ENCODE results near the gene AEBP1. TPM values are rescaled to one million over a fixed set of nuclear protein-coding genes. Genes with fewer than 3 reads are reported as not detected.

Gene AEBP1
- total RNA-seq, 2 experiments from 2014 or later: 32.6 to 38.3 TPM

GRCh38 chr7:44063894-44064651 lies 40.1 kb upstream of the AEBP1 start:
- peaks cover 15% of the 10 kb centered on the region for H3K36me3 Mint-ChIP-seq
- no peak for DNase-seq
- H3K27me3 Mint-ChIP-seq: peaks cover 5% of the 10 kb centered on the region
- H3K4me3 Mint-ChIP-seq: no peak overlapping the region
- peaks cover 34% of the 10 kb centered on the region for H3K4me1 Mint-ChIP-seq
- H3K27ac Mint-ChIP-seq: no peak overlapping the region
- no peaks in the 10 kb centered on the region for H3K9me3 Mint-ChIP-seq

- Mint-ChIP-seq H3K27me3 (peaks cover 5% of the 10 kb centered on the region), H3K27ac (no peak overlapping the region), H3K9me3 (no peaks in the 10 kb centered on the region), H3K4me1 (peaks cover 27% of the 10 kb centered on the region), H3K4me3 (no peak overlapping the region), H3K36me3 (peaks cover 13% of the 10 kb centered on the region)
- DNase-seq: no peak
These were observed 39.2 kb upstream of the AEBP1 start for GRCh38 chr7:44064791-44065430.

- DNase-seq: no peak
- Mint-ChIP-seq H3K27ac (peak within 1 kb of the TSS; percentile 59), H3K9me3 (no peaks in the 10 kb centered on the region), H3K4me3 (no peak within 1 kb of the TSS), H3K36me3 (peaks cover 11% of the 10 kb centered on the region), H3K4me1 (peaks cover 23% of the 10 kb centered on the region), H3K27me3 (peaks cover 5% of the 10 kb centered on the region)
These were observed 38.6 kb upstream of the AEBP1 start, which contains the start of gene PGAM2 for GRCh38 chr7:44065431-44066110. PGAM2 (minus strand) TSS chr7:44065567; CDS start chr7:44065529, 38 bp downstream.

GRCh38 chr7:44066111-44066460 lies 38.1 kb upstream of the AEBP1 start:
- Mint-ChIP-seq H3K9me3 (no peaks in the 10 kb centered on the region), H3K4me1 (peaks cover 25% of the 10 kb centered on the region), H3K36me3 (peaks cover 11% of the 10 kb centered on the region), H3K27me3 (peaks cover 5% of the 10 kb centered on the region), H3K4me3 (no peak overlapping the region), H3K27ac (peak overlapping the region; percentile 59)
- DNase-seq: no peak

GRCh38 chr7:44066494-44067063 lies 37.6 kb upstream of the AEBP1 start:
- H3K27me3 Mint-ChIP-seq: peaks cover 5% of the 10 kb centered on the region
- H3K4me3 Mint-ChIP-seq: no peak overlapping the region
- DNase-seq: no peak
- peaks cover 9% of the 10 kb centered on the region for H3K36me3 Mint-ChIP-seq
- H3K9me3 Mint-ChIP-seq: no peaks in the 10 kb centered on the region
- peaks cover 27% of the 10 kb centered on the region for H3K4me1 Mint-ChIP-seq
- peak overlapping the region; percentile 2 for H3K27ac Mint-ChIP-seq

GRCh38 chr7:44067064-44067951 lies 36.8 kb upstream of the AEBP1 start:
- DNase-seq: no peak
- Mint-ChIP-seq H3K4me3 (no peak overlapping the region), H3K27ac (peak overlapping the region; percentile 47), H3K27me3 (peaks cover 5% of the 10 kb centered on the region), H3K36me3 (peaks cover 11% of the 10 kb centered on the region), H3K9me3 (no peaks in the 10 kb centered on the region), H3K4me1 (peaks cover 31% of the 10 kb centered on the region)

GRCh38 chr7:44068054-44068453 lies 36.1 kb upstream of the AEBP1 start:
- H3K4me3 Mint-ChIP-seq: no peak overlapping the region
- no peaks in the 10 kb centered on the region for H3K9me3 Mint-ChIP-seq
- peaks cover 9% of the 10 kb centered on the region for H3K36me3 Mint-ChIP-seq
- H3K4me1 Mint-ChIP-seq: peaks cover 36% of the 10 kb centered on the region
- H3K27ac Mint-ChIP-seq: no peak overlapping the region
- no peak for DNase-seq
- peaks cover 5% of the 10 kb centered on the region for H3K27me3 Mint-ChIP-seq

GRCh38 chr7:44071726-44072363 lies 32.3 kb upstream of the AEBP1 start:
- Mint-ChIP-seq H3K27ac (peak overlapping the region; percentile 4), H3K4me3 (no peak overlapping the region), H3K27me3 (peaks cover 3% of the 10 kb centered on the region), H3K9me3 (no peaks in the 10 kb centered on the region), H3K36me3 (peaks cover 28% of the 10 kb centered on the region), H3K4me1 (peaks cover 26% of the 10 kb centered on the region)
- no peak for DNase-seq

GRCh38 chr7:44072364-44073231 lies 31.5 kb upstream of the AEBP1 start:
- Mint-ChIP-seq H3K4me3 (no peak overlapping the region), H3K4me1 (peaks cover 27% of the 10 kb centered on the region), H3K27ac (peak overlapping the region; percentile 4), H3K36me3 (peaks cover 30% of the 10 kb centered on the region), H3K27me3 (no peaks in the 10 kb centered on the region), H3K9me3 (no peaks in the 10 kb centered on the region)
- peak; percentile 53 for DNase-seq

GRCh38 chr7:44073664-44074348 lies 30.3 kb upstream of the AEBP1 start:
- peaks cover 34% of the 10 kb centered on the region for H3K36me3 Mint-ChIP-seq
- DNase-seq: peak; percentile 78
- no peaks in the 10 kb centered on the region for H3K9me3 Mint-ChIP-seq
- peak overlapping the region; percentile 83 for H3K27ac Mint-ChIP-seq
- no peaks in the 10 kb centered on the region for H3K27me3 Mint-ChIP-seq
- peak overlapping the region; percentile 25 for H3K4me3 Mint-ChIP-seq
- H3K4me1 Mint-ChIP-seq: peaks cover 27% of the 10 kb centered on the region

- H3K4me1 Mint-ChIP-seq: peaks cover 31% of the 10 kb centered on the region
- no peaks in the 10 kb centered on the region for H3K27me3 Mint-ChIP-seq
- H3K36me3 Mint-ChIP-seq: peaks cover 34% of the 10 kb centered on the region
- no peak for DNase-seq
- peak overlapping the region; percentile 25 for H3K4me3 Mint-ChIP-seq
- H3K27ac Mint-ChIP-seq: peak overlapping the region; percentile 83
- H3K9me3 Mint-ChIP-seq: no peaks in the 10 kb centered on the region
These were observed 29.8 kb upstream of the AEBP1 start for GRCh38 chr7:44074349-44074695.

GRCh38 chr7:44075296-44076075 lies 28.7 kb upstream of the AEBP1 start:
- peaks cover 35% of the 10 kb centered on the region for H3K36me3 Mint-ChIP-seq
- peak overlapping the region; percentile 83 for H3K27ac Mint-ChIP-seq

More at GRCh38 chr7:44075296-44076075, 28.7 kb upstream of the AEBP1 start:
- Mint-ChIP-seq H3K9me3 (no peaks in the 10 kb centered on the region), H3K27me3 (no peaks in the 10 kb centered on the region), H3K4me3 (no peak overlapping the region), H3K4me1 (peaks cover 40% of the 10 kb centered on the region)
- DNase-seq: no peak

Data from activated naive CD8-positive, alpha-beta T cell treated with anti-CD3 and anti-CD28 coated beads for 36 hours (primary cell).